NCI-H510A (cell line): Measurements from ENCODE around the gene KCNB1.

Experiments
- DNase-seq: peaks from one replicate; lab custom pipeline; 2025; lab: John Stamatoyannopoulos, UW

The KCNB1 gene

DNA sequence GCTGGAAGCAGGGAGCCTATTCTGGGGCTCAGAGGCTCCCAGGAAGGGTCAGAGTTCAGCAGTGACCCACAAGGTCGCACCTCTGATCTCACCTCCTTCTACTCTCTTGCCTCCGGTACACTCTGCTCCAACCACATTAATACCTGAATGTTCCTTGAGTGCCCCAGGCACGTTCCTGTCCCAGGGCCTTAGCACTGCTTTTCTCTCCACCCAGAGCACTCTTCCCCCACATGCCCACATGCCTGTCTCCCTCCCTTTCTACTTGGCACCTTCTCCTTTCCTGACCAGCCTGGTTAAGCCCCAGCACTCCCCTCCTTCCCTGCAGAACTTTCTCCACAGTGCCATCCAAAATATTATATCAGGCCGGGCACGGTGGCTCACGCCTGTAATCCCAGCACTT is 13.4 kb downstream of the KCNB1 start:
- no peak for DNase-seq

DNA sequence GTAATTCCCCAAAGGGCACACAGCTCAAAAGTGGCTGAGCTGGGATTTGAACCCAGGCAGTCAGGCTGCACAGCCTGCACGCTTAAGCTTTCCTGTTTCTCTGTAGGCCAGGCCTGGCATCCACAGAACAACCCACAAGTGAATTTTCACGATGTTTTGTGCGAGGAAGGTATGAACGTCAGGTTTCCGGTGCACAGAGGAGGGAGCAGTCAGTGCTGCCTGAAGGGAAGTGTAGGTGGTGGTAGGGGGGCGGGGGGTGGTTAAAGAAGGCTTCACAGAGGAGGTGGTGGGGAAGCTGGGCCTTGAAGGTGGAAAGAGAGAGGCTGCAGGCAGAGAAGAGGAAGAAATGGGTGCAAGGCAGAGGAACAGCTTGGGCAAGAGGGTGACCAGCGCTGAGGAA is 14.1 kb downstream of the KCNB1 start:
- DNase-seq: no peak

DNA sequence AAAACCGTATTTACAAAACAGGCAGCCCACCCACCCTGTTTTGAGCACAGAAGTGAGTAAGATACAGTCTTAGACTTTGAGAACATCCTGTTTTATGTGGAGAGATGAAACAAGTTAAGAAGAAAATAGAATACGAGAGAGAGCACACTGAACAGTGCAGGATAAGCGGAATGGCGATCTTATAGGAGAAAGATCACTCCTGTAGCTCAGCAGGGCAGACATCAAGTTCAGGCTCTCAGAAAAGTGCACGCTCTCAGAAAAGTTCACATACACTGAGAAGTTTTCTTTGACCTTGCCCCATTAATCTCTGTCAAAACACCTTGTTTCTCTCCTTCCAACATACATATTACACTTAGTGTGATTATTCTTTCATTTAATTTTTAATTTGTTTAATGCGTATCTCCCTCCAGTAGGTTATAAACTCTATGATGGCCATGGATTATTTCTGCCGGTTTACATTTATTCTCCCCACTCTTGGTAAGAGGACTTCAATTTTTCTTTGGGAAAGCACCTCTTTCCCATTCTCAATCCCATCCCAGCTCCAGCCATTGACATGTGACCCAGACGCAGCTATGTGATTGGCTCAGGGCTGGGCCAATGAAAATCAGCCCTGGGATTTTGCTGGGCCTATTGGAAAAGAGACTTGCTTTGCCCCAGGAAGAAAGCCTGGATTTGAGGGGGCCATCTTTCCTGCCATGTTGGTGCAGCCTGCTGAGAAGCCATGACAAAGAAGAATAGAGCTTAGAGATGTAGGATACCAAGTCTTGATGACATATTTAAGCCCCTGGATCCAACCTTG is 16.2 kb downstream of the KCNB1 start:
- DNase-seq: no peak

DNA sequence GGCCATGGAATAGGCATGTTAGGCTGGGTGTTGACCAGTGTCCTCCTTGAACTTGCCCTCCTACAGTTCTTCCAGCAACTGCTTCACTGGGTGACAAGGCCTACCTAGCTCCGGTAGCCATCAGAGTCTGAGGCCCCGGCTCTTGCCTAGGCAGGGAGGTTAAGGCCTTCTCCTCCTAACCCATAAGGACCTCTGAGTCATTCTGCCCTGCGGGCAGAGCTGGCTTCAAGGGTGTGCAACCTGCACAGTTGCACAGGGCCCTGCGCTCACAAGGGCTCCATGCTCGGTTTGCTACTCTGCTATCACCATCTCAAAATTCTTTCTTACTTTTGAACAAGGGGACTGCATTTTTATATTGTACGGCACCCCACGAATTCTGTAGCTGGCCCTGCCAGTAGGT is 17.9 kb downstream of the KCNB1 start:
- no peak for DNase-seq

DNA sequence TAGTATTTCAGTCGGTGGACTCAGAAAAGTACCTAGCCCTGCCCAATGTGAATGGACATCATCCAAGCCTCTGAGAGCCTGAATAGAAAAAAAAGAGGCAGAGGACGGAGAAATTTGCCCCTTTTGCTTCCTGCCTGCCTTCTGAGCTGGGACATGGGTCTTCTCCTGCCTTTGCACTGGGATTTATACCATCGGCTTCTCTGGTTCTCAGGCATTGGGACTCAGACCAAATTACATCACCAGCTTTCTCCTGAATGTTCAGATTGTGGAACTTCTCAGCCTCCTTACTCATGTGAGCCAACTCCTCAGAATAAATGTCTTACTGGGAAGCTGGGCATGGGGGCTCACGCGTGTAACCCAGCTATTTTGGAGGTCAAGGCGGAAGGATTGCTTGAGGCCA is 19.8 kb downstream of the KCNB1 start:
- DNase-seq: no peak

DNA sequence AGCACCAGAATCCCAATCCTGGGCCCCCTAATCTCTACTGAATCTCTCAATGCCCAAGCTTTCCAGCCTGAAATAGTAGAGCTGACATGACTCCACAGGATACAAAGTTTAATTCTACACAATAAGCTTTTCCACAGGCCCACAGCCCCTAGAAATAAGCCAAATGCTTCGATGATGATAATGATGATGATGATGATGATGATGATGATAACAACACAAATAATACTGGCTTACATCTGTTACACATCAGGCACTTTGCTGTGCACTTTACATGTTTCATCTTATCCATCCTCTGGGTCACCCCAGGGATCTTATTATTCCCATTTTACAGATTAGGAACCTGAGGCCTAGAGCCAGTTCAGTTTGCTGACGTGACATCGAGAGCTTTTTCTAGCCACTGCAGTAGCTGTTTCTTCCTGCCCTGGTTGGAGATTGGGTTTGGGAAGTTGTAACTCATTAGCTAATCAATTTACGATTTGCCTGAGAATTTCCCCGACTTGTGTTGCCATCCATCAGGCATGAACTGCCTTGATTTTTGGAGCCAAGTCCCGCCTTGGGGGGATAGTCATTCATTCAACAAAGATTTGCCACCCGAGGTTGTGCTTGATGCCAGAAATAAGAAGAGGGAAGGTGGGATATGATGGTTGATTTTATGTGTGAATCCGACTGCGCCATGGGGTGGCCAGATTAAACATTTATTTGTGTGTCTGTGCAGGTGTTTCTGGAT is 20.4 kb downstream of the KCNB1 start:
- DNase-seq: no peak

DNA sequence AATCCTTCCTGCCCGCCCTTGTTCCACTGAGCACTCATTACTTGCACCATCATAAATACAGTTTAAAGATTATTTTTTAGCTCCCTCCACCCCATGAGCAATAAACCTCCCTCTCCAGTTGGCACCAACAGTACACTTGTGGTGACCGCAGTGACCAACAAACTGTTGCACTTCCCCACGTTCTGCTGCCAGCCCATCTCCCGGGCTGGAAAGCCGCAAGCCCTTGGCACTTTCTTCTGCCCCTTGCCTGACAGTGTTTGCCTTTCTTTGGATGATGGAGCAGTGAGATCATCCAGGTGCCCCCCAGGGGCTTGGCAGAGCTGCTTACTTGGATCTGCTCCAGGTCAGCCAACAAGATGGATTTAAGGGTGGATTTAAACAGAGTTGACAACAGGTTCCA is 21.6 kb downstream of the KCNB1 start:
- DNase-seq: no peak

DNA sequence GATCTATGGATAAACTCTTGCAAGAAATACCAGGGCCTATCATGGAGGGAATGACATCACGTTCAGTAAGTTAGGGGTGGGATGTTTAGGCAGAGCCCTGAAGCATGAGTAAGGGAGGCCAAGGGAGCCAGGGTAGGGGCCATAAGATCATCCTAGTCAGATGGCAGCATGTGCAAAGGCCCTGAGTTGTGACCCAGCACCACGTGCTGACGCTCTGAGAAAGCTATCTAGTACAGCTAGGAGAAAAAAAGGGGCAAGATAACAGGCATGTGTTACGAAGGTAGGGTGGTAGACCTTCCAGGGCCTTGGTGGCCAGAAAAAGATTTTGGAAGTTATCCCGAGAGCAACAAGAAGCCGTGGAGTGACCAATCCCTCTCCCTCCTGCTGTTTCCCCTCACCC is 22.3 kb downstream of the KCNB1 start:
- no peak for DNase-seq

DNA sequence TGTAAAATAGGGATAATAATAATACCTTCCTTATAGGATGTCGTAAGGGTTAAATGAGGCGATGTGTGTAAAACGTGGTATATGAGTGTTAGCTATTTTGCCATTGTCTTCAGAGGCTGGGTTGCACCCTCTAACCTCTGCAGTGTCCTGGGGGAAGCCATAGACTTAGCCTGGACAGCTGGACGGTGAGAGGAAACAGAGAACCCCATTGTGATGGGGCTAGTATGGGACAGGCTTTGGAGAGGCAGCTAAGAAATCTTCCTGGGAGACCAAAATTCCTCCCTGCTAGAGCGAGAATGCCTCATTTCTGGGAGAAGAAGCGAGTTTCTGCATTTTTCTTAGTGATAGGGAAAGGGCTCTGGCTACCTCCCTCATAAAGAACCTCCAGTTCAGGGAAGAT is 22.8 kb downstream of the KCNB1 start:
- DNase-seq: no peak

DNA sequence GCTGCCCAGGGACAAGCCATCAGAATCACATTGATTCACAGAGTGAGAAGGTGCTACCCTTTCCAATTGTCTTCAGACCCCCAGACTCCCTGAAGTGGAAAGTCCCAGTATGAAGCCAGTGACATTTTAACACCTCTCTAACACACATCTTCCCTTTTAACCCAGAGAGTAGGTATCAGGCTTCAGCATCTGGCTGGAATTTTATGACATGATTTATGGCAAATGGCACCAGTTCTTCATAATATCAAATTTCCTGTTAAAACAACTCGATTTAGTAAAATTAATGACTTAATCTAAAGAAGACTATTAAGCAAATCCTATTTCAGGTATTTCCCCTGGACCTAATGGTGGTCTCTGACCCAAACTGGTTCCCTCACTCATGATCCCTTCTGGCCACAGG is 25.0 kb downstream of the KCNB1 start:
- DNase-seq: no peak

DNA sequence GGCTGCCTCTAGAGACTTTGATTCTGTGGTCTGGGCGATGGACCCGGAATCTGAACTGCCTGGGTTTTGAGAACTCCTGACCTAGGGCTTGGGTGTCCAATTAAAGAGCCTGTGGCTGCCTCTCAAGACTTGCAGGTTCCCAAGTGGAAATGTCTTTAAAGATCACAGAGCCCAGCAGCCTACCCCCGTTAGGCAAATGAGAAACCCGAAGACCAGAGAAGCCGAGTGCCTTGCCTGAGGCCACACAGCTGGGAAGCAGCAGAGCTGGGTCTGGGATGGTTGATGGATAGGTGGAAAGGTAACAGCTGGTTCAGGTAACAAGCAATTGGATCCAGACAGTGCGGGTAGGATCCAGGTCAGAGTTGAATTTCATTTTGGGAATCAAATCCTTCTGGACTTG is 25.8 kb downstream of the KCNB1 start:
- no peak for DNase-seq

DNA sequence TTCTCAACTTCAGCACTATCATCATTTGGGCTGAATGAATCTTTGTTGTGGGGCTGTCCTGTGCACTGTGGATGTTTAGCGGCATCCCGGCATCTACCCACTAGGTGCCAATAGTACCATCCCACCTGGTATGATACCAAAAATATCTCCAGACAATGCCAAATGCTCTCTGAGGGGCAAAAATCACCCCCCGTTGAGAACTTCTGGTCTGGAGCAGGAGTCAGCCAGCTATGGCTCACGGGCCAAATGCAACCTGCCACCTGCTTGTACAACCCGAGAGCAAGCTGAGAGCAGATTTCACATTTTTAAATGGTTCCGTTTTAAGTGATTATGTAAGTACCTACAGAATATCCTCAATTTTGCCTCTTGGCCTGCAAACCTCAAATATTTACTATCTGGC is 26.8 kb downstream of the KCNB1 start:
- no peak for DNase-seq

DNA sequence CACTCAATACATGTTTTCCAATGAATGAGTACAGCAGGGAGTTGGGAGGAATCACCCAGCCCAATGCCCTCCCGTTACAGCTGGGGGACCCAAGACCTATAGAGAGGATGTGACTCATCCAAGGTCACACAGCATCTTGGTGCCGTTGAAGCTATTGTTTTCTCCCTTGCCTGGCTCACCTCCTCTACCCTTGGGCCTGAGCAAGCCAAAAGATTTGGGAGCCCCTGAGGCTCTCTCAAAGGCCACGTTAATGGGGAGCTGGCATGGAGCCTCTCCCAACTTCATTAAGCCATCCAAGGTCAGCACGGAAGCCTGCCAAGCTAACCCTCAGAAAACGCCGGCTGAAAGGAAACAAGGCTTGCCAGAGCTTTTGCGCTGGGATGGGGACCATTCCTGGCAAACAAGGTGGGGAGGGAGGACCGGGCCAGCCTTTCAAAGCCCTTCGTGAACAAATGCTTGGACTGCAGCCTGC is 30.4 kb downstream of the KCNB1 start:
- DNase-seq: no peak

DNA sequence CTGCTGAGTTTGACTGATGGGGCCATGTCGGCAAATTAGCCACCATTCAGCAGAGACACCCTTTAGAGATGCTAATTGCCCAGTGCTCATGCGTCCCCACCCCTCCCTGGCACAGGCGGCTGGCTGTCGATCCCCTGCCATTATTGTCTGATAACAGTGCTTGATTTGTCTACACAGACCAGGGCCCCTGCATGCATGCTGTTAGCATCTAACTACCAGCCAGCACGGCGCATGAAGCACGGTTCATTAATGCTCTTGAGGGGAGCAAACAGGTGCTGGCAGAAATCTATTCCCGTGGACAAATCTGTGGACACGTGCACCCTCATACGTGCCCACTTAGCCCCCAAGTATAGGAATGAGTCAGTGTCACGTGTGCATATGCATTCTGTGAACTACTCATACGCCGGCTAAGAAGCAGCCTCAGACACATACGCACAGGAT is 32.2 kb downstream of the KCNB1 start:
- DNase-seq: no peak

DNA sequence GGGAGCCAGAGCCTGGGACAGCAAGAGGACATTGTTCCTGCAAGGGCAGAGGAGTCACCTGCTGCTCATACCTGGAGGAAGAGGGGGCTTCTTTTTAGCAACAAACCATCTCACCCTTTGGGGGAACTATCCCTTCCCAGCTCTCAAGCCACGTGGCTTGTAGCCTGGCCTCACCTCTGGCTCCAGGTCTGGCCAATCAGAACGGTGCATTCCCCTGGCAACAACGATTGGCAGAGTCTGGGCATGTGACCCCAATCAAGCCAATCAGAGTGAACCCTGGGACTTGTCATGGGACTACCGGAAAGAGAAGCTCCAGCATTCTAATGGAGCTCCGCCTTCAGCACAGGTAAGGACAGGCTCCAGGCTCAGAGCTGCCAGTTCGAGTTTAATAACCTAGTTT is 33.6 kb downstream of the KCNB1 start:
- DNase-seq: no peak

DNA sequence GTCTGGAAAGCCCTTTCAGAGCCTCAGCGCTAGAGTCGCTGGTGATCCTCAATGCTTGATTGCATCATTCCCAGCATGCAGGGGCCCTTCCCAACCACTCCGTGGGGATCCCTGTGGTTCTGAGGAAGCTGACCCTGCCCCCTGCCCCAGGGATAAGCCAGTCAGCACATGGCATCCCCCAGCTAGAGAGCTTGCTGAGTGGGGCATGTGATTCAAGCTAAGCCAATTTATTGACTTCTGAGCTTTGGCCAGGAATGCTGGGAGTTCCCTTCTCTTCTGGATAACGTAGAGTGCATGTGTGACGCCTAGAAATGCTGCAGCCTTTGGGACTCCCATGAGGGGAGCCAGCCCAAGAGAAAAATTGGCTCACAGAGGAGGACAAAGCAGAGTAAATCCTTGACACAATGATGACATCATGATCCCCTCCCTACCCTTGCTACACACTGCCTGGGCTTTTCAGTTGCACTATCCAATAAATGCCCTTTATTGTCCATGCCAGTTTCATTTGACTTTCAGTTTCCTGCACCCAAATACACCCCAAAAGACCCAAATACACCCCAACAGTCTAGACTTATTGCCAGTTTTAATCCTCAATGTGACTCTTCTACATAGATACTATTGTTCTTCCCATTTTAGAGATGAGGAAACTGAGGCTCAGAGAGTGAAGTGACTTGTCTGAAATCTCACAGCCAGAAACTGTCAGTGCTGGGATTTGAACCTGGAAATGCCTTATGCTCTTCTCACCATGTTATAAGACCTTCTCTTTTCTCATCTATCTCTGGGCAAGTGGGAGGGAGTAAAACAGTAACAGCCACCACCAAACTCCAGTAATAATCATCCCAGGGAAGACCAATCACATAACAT is 34.3 kb downstream of the KCNB1 start:
- no peak for DNase-seq

DNA sequence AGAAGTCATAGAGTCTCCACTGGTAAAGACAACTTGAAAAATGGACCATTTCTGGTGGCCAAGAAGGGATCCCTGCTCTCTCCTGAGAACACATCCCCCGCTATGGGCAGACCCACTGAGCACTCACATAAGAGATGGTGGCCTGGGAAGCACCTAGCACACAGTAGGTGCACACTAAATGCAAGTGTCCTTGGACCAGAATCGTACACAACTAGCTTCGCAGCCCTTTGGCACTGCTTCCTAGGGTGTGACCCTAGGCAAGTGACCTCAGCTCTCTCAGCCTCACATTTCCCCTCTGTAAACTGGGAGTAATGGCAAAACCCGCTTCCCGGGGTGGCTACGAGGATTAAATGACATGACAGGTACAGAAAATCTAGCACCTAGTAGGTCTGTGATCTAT is 35.1 kb downstream of the KCNB1 start:
- DNase-seq: no peak

DNA sequence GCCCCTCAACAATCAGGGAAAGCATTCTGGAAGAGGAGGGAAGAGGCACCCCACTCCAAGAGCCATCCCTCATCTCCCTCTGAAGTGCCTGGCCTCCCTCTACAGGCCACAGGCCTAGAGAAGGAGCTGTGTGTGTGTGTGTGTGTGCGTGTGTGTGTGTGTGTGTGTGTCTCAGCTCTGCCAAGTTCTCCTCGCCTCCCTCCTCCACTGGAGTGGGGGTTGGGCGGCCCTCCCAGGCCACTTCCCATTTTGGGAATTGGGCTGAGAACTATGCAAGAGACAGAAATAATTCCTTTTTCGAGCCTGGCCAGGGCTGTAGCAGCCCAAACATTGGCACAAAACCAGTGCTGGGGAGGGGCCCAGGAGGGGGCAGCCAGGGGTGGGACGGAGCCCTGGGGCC is 35.7 kb downstream of the KCNB1 start:
- DNase-seq: no peak

DNA sequence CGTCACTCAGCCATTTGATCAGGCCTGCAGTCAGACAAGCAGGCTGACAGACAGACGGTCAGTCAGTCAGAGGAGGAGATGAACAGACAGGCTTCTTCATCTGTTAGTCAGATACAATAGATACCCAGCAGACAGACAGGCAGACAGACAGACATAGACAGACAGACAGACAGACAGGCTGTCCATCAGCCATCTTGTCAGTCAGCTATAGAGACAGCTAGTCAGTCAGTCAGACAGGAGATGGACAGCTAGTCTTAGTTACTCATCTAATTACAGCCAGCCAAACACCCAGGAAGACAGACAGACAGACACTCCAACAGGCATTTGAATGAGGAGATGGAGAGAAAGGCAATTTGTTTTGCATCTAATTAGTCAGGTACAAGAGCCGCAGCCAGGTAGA is 36.4 kb downstream of the KCNB1 start:
- DNase-seq: no peak

DNA sequence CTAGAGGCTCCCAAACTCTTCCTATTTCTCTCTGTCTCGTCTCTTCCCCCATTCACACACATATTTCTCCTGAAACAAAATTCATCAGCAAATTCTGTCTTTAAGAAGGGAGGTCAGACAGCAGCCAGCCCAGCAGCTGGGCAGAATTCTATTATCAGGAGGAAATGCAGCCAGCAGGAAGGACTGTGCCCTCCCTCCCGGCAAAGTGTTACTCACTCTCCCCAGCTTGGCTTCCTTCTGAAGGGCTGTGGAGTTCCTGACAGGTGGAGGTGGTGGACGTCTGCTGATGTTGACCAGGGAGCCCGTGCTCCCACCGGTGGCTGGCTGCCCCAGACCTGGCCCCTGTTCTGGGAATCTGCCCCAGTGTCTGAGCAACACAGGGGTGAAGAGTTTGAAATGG is 37.3 kb downstream of the KCNB1 start:
- no peak for DNase-seq

DNA sequence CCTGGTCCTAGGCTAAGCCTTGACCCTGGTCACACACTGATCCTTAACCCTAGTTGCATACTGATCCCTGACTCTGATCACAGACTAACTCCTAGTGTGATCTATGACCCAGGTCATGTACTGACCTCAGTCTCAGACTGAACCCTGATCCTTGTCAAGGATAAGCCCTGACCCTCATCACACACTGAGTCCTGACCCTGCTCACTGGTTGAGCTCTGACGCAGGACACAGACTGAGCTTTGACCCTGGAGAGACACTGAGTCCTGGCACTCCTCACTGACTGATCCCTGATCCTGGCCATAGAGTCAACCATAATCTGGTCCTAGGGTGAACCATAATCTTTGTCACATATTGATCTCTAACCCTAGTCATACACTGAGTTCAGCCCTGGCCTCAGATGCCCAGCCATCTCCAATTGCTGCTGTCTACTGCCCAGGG is 37.9 kb downstream of the KCNB1 start:
- DNase-seq: no peak

DNA sequence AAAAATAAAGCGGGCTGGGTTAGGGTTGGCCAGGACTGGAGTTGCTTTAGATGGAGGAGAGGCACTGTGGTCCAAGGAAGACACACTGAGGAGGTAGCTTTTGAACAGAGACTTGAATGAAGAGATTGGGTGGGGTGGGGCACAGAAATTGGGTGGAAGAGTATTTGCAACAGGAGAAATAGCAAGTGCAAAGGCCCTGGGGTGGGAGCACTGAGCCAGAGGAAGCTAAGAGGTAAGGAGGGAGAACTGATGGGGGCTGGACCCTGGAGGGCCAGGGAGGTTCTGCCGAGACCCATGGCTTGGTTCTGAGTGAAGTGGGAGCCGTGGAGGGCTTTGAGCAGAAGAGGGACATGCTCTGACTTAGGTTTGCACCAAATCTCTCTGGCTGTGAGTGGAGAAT is 45.4 kb downstream of the KCNB1 start:
- no peak for DNase-seq

DNA sequence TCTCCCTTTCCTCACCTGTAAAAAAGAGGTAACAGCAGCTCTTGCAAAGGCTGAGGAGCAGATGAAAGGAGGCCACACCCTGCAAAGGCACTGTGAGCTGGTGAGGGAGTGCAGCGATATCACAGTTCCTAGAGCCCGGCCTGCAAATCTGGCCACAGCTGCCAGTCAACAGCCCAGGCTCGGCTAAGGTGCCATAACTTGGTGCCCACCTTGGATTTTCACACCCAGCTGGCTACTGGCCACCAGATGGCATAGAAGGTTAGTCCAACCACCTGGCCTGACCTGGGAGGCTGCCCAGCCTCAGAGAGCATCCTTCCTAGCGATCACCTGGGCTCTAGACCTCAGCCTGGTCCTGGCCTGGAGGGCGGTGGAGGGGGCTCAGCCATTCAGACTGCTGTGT is 46.8 kb downstream of the KCNB1 start:
- no peak for DNase-seq
